Neural cell (in vitro differentiated cells): ENCODE data around the gene SLC34A1. TPM values are rescaled to one million over a fixed set of nuclear protein-coding genes. Genes with fewer than 3 reads are reported as not detected.

Experiments
- H2AFZ ChIP-seq: fragments of 200-600, 300-800 bp; sonication (generic), shearing (Covaris generic); 2 replicates; pipeline ENCODE4 v1.6.0; 2014; ENCODE audit warnings: low read depth, mild to moderate bottlenecking, antibody characterized with exemption, low read length, moderate library complexity
- H3F3A ChIP-seq: fragments of 200-600 bp; shearing (Covaris generic); 2 replicates; pipeline ENCODE4 v1.6.1; 2016; ENCODE audit warnings: mild to moderate bottlenecking, moderate library complexity, mixed read lengths, antibody characterized with exemption, low read length; ENCODE audit not compliant: insufficient read depth, poor library complexity, severe bottlenecking
- H3K27ac ChIP-seq: fragments of 200-600, 300-800 bp; sonication (generic), shearing (Covaris generic); 2 replicates; pipeline ENCODE4 v1.5.1; 2014; ENCODE audit warnings: mild to moderate bottlenecking, low read length, moderate library complexity
- H3K27me3 ChIP-seq: fragments of 300-800, 200-600 bp; sonication (generic), shearing (Covaris generic); 2 replicates; pipeline ENCODE4 v1.6.0; 2014; ENCODE audit warnings: mild to moderate bottlenecking, low read depth, low read length, moderate library complexity; ENCODE audit not compliant: insufficient read depth
- H3K36me3 ChIP-seq: fragments of 300-800, 200-600 bp; sonication (generic), shearing (Covaris generic); 2 replicates; pipeline ENCODE4 v1.5.1; 2014; ENCODE audit warnings: mild to moderate bottlenecking, antibody characterized with exemption, low read length, moderate library complexity; ENCODE audit not compliant: insufficient read depth
- H3K4me2 ChIP-seq: fragments of 300-800, 200-600 bp; sonication (generic), shearing (Covaris generic); 2 replicates; pipeline ENCODE4 v1.6.0; 2014; ENCODE audit warnings: mild to moderate bottlenecking, low read length
- H3K4me3 ChIP-seq: fragments of 300-800, 200-600 bp; sonication (generic), shearing (Covaris generic); 2 replicates; pipeline ENCODE4 v1.5.1; 2014; ENCODE audit warnings: mild to moderate bottlenecking, low read length, moderate library complexity
- H3K79me2 ChIP-seq: fragments of 200-600 bp; shearing (Covaris generic); replicated peaks from 2 replicates; pipeline ENCODE4 v1.6.0; 2014; ENCODE audit warnings: mild to moderate bottlenecking, low read length, moderate library complexity; ENCODE audit not compliant: insufficient read depth
- H3K9ac ChIP-seq: fragments of 300-800, 200-600 bp; sonication (generic), shearing (Covaris generic); 2 replicates; pipeline ENCODE4 v1.6.1; 2016; ENCODE audit warnings: mild to moderate bottlenecking, low read length, mixed read lengths
- H3K9me2 ChIP-seq: fragments of 200-600 bp; shearing (Covaris generic); 2 replicates; pipeline ENCODE4 v1.6.1; 2016; ENCODE audit warnings: mild to moderate bottlenecking, low read length, mixed read lengths; ENCODE audit not compliant: insufficient read depth
- H3K9me3 ChIP-seq: fragments of 200-600, 300-800 bp; sonication (generic), shearing (Covaris generic); 2 replicates; pipeline ENCODE4 v1.6.1; 2016; ENCODE audit warnings: mild to moderate bottlenecking, mixed run types, low read length, moderate library complexity, mixed read lengths
- H4K20me1 ChIP-seq: fragments of 200-600 bp; shearing (Covaris generic); 2 replicates; pipeline ENCODE4 v1.6.1; 2016; ENCODE audit warnings: mild to moderate bottlenecking, mixed run types; ENCODE audit not compliant: insufficient read depth
- EP300 ChIP-seq: fragments of 450-650 bp; conservative IDR thresholded peaks from 2 replicates; pipeline ENCODE4 v1.6.1; 2014; ENCODE audit warnings: antibody characterized with exemption, mild to moderate bottlenecking, moderate library complexity; ENCODE audit not compliant: poor library complexity, severe bottlenecking
- MXI1 ChIP-seq: fragments of 450-650 bp; conservative IDR thresholded peaks from 2 replicates; pipeline ENCODE4 v1.6.1; 2014; ENCODE audit warnings: antibody characterized with exemption, mild to moderate bottlenecking; ENCODE audit not compliant: poor library complexity, severe bottlenecking
- POLR2AphosphoS5 ChIP-seq: IDR thresholded peaks from 2 replicates; pipeline ENCODE4 v1.6.1; 2012
- RAD21 ChIP-seq: fragments of 450-650 bp; conservative IDR thresholded peaks from 2 replicates; pipeline ENCODE4 v1.6.1; 2014; ENCODE audit warnings: antibody characterized with exemption, mild to moderate bottlenecking, moderate library complexity
- SMC3 ChIP-seq: fragments of 450-650 bp; conservative IDR thresholded peaks from 2 replicates; pipeline ENCODE4 v1.6.1; 2014; ENCODE audit warnings: antibody characterized with exemption, mild to moderate bottlenecking, moderate library complexity; ENCODE audit not compliant: poor library complexity
- TAF1 ChIP-seq: IDR thresholded peaks from 2 replicates; pipeline ENCODE4 v1.6.1; 2012; ENCODE audit warnings: low read depth
- polyA plus RNA-seq: library from polyadenylated mRNA; depleted of rRNA; stranded (reverse); fragments of >200 nt; gene quantifications from 2 replicates; pipeline ENCODE4 v1.2.3, GENCODE V29; 2014
- TF ChIP-seq, protein P1 (sequence below): IDR thresholded peaks from 2 replicates; pipeline ENCODE4 v1.6.1; 2012; ENCODE audit warnings: borderline replicate concordance
- TF ChIP-seq, protein P2 (sequence below): fragments of 450-650 bp; IDR thresholded peaks from 2 replicates; pipeline ENCODE4 v1.5.1; 2014; ENCODE audit warnings: antibody characterized with exemption, mild to moderate bottlenecking, moderate library complexity; ENCODE audit not compliant: poor library complexity, severe bottlenecking

SLC34A1 gene
- polyA plus RNA-seq, 1 donor from 2014 or later = not detected

DNA sequence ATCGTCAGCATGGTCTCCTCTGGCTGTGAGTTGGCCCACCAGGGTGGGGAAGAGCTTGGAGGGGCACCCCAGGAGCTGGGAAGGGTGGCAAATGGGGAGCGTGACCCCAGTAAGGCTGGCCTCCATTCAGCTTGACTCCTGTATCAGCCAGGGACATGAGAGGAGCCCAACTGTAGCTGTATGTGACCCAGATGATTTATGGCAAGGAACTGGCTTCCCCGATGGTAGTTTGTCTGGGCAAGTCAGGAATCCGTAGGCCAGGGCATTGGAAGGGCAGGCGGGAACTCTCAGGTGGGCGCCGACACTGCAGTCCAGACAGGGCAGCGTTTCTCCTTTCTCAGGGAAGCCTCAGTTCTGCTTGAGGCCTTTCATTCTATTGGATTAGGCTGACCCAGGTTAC is 2.3 kb downstream of the SLC34A1 start:
- no peaks in the 10 kb centered on the region for H3K9me2 ChIP-seq
- no peak overlapping the region for H3K9ac ChIP-seq
- no peaks in the 10 kb centered on the region for H3K9me3 ChIP-seq
- H3K36me3 ChIP-seq = no peaks in the 10 kb centered on the region
- H4K20me1 ChIP-seq = no peaks in the 10 kb centered on the region
- H3K4me2 ChIP-seq = no peak overlapping the region
- TF ChIP-seq SMC3 (no peak), EP300 (no peak), TAF1 (no peak), MXI1 (no peak), RAD21 (no peak)
- TF ChIP-seq, protein P1, sequence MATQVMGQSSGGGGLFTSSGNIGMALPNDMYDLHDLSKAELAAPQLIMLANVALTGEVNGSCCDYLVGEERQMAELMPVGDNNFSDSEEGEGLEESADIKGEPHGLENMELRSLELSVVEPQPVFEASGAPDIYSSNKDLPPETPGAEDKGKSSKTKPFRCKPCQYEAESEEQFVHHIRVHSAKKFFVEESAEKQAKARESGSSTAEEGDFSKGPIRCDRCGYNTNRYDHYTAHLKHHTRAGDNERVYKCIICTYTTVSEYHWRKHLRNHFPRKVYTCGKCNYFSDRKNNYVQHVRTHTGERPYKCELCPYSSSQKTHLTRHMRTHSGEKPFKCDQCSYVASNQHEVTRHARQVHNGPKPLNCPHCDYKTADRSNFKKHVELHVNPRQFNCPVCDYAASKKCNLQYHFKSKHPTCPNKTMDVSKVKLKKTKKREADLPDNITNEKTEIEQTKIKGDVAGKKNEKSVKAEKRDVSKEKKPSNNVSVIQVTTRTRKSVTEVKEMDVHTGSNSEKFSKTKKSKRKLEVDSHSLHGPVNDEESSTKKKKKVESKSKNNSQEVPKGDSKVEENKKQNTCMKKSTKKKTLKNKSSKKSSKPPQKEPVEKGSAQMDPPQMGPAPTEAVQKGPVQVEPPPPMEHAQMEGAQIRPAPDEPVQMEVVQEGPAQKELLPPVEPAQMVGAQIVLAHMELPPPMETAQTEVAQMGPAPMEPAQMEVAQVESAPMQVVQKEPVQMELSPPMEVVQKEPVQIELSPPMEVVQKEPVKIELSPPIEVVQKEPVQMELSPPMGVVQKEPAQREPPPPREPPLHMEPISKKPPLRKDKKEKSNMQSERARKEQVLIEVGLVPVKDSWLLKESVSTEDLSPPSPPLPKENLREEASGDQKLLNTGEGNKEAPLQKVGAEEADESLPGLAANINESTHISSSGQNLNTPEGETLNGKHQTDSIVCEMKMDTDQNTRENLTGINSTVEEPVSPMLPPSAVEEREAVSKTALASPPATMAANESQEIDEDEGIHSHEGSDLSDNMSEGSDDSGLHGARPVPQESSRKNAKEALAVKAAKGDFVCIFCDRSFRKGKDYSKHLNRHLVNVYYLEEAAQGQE = no peak
- TF ChIP-seq, protein P2, sequence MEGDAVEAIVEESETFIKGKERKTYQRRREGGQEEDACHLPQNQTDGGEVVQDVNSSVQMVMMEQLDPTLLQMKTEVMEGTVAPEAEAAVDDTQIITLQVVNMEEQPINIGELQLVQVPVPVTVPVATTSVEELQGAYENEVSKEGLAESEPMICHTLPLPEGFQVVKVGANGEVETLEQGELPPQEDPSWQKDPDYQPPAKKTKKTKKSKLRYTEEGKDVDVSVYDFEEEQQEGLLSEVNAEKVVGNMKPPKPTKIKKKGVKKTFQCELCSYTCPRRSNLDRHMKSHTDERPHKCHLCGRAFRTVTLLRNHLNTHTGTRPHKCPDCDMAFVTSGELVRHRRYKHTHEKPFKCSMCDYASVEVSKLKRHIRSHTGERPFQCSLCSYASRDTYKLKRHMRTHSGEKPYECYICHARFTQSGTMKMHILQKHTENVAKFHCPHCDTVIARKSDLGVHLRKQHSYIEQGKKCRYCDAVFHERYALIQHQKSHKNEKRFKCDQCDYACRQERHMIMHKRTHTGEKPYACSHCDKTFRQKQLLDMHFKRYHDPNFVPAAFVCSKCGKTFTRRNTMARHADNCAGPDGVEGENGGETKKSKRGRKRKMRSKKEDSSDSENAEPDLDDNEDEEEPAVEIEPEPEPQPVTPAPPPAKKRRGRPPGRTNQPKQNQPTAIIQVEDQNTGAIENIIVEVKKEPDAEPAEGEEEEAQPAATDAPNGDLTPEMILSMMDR = no peak
- no peak overlapping the region for H3K4me3 ChIP-seq
- H3K79me2 ChIP-seq = no peaks in the 10 kb centered on the region
- no peak overlapping the region for H2AFZ ChIP-seq
- H3K27me3 ChIP-seq = no peaks in the 10 kb centered on the region
- H3F3A ChIP-seq = no peaks in the 10 kb centered on the region
- H3K27ac ChIP-seq = no peak overlapping the region

DNA sequence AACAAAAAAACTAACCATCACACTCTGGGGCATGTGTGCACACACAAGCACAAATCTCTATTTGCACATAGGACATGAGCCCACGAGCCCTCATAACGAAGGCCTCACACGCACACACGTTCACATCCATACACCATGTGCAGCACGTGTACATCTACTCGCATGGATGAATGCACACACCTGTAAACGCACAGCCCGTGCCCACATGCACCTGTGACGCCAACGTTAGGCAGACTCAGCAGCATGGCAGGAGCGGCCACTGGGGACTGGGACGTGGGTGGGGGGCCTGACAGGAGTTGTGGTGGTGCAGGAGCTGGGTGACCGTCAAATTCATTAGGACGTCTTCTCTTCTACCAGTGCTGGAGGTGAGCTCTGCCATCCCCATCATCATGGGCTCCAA is 3.2 kb downstream of the SLC34A1 start:
- Histone ChIP-seq H3K36me3 (no peaks in the 10 kb centered on the region), H3F3A (no peaks in the 10 kb centered on the region), H4K20me1 (no peaks in the 10 kb centered on the region), H3K9ac (no peak overlapping the region), H3K9me3 (no peaks in the 10 kb centered on the region), H3K4me2 (no peak overlapping the region), H3K4me3 (no peak overlapping the region), H3K27me3 (no peaks in the 10 kb centered on the region), H2AFZ (no peak overlapping the region), H3K27ac (no peak overlapping the region), H3K79me2 (no peaks in the 10 kb centered on the region), H3K9me2 (no peaks in the 10 kb centered on the region)
- TF ChIP-seq TAF1 (no peak), RAD21 (no peak), EP300 (no peak), MXI1 (no peak), SMC3 (no peak), POLR2AphosphoS5 (no peak)
- TF ChIP-seq, protein P1 = no peak
- TF ChIP-seq, protein P2 = no peak
